Naive thymus-derived CD4-positive, alpha-beta T cell (primary cell): Measurements from ENCODE around the gene OR6C75. TPM values are rescaled to one million over a fixed set of nuclear protein-coding genes. Genes with fewer than 3 reads are reported as not detected.
"Not testable (repeated sequence)": the region's sequence is repeated elsewhere in the genome, so short reads cannot be mapped to it uniquely, and the experiment has no call there.

Source experiments
- ATAC-seq: fragments of 150-1000 bp; cut with Tn5 transposase; 2 replicates; pipeline ENCODE4 v1.10.0; 2021; ENCODE audit warnings: mild to moderate bottlenecking, moderate library complexity
- CTCF ChIA-PET: fragments of 350-600 bp; sonication (Branson Sonifier 250); formaldehyde crosslinking; loops from one replicate; lab custom pipeline; 2021; ENCODE audit warnings: antibody characterized with exemption; lab: Charles Lee
- POLR2A ChIA-PET: fragments of 350-600 bp; sonication (Branson Sonifier 250); formaldehyde crosslinking; loops from one replicate; lab custom pipeline; 2021; ENCODE audit warnings: antibody characterized with exemption, inconsistent platforms; lab: Charles Lee
- DNase-seq, 9 donors: peaks; one replicate each; pipeline versions ENCODE4 v3.0.0 to v3.0.0-alpha.2; 2020 to 2022; ENCODE audit warnings: mixed read lengths in 1 of 9
- H3K27ac ChIP-seq: one replicate; pipeline ENCODE4 v1.7.0; 2013; ENCODE audit warnings: mild to moderate bottlenecking, low read depth, low read length, moderate library complexity
- H3K27me3 ChIP-seq, 2 donors: one replicate each; pipeline ENCODE4 v1.7.0; 2013; ENCODE audit warnings: low read length in 2 of 2, mild to moderate bottlenecking in 2 of 2, moderate library complexity in 2 of 2; ENCODE audit not compliant: control insufficient read depth in 2 of 2, insufficient read depth in 2 of 2
- H3K36me3 ChIP-seq, 3 experiments: 1 replicate in 2 of 3; 2 replicates in 1 of 3; pipeline ENCODE4 v1.7.0; 2013; ENCODE audit warnings: low read length in 3 of 3, mild to moderate bottlenecking in 3 of 3, moderate library complexity in 1 of 3; ENCODE audit not compliant: insufficient read depth in 3 of 3, control insufficient read depth in 2 of 3
- H3K4me1 ChIP-seq, 2 donors: one replicate each; pipeline ENCODE4 v1.7.0; 2013; ENCODE audit warnings: low read length in 2 of 2, mild to moderate bottlenecking in 2 of 2, moderate library complexity in 1 of 2; ENCODE audit not compliant: control insufficient read depth in 2 of 2, insufficient read depth in 2 of 2
- H3K4me3 ChIP-seq: 2 replicates; pipeline ENCODE4 v1.7.0; 2013; ENCODE audit warnings: mild to moderate bottlenecking, low read length
- H3K9me3 ChIP-seq, 3 experiments: 1 replicate in 2 of 3; 2 replicates in 1 of 3; pipeline ENCODE4 v1.7.0; 2013; ENCODE audit warnings: low read length in 3 of 3; ENCODE audit not compliant: control insufficient read depth in 2 of 3
- H3K27ac Mint-ChIP-seq, 9 donors: one replicate each; pipeline ENCODE4 v1.8.0; 2020 to 2022; ENCODE audit warnings: mixed read lengths in 9 of 9, mild to moderate bottlenecking in 8 of 9, moderate library complexity in 5 of 9, inconsistent platforms in 2 of 9
- H3K27me3 Mint-ChIP-seq, 5 donors: one replicate each; pipeline ENCODE4 v1.8.0; 2021 to 2022; ENCODE audit warnings: mixed read lengths in 5 of 5, mild to moderate bottlenecking in 1 of 5
- H3K36me3 Mint-ChIP-seq, 5 donors: one replicate each; pipeline ENCODE4 v1.8.0; 2020 to 2022; ENCODE audit warnings: mixed read lengths in 5 of 5, mild to moderate bottlenecking in 3 of 5, inconsistent platforms in 1 of 5
- H3K4me1 Mint-ChIP-seq, 7 donors: one replicate each; pipeline ENCODE4 v1.8.0; 2020 to 2022; ENCODE audit warnings: mixed read lengths in 7 of 7, mild to moderate bottlenecking in 3 of 7, inconsistent platforms in 1 of 7
- H3K4me3 Mint-ChIP-seq, 10 donors: one replicate each; pipeline ENCODE4 v1.8.0; 2020 to 2022; ENCODE audit warnings: mild to moderate bottlenecking in 10 of 10, mixed read lengths in 10 of 10, moderate library complexity in 6 of 10, inconsistent platforms in 2 of 10
- H3K9me3 Mint-ChIP-seq, 11 donors: one replicate each; pipeline ENCODE4 v1.8.0; 2020 to 2022; ENCODE audit warnings: mixed read lengths in 11 of 11, mild to moderate bottlenecking in 4 of 11, inconsistent platforms in 1 of 11, moderate library complexity in 1 of 11
- intact Hi-C, 2 donors: fragments of 100-400 bp; cut with micrococcal nuclease; formaldehyde crosslinking; loops; one replicate each; pipeline ENCODE4 v1.15.1; 2023
- polyA plus RNA-seq, 2 donors: library from polyadenylated mRNA; unstranded; fragments of 300-500 nt; fragmentation: Illumina TruSeq; gene quantifications; one replicate each; pipeline ENCODE4 v1.2.3, GENCODE V29; 2021
- total RNA-seq, 6 experiments: library from RNA in 5 of 6; stranded (reverse) in 5 of 6; gene quantifications; 1 replicate in 5 of 6; 2 replicates in 1 of 6; pipeline ENCODE4 v1.2.3 and lab custom pipeline; 2021 to 2026

OR6C75 gene
- total and polyA plus RNA-seq, 7 experiments from 2014 or later, result not detected

DNA sequence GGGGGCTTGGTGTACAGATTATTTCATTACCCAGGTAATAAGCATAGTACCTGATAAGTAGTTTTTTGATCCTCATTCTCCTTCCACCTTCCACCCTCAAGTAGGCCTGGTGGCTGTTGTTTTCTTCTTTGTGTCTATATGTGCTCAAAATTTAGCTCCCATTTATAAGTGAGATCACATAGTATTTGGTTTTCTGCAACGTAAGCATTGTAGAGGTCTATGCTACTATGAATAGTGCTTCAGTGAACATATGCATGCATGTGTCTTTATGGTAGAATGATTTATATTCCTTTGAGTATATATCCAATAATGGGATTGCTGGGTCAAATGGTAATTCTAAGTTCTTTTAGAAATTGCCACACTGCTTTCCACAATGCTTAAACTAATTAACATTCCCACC, 46.4 kb downstream of the OR6C75 start:
- CTCF ChIA-PET, intact Hi-C loops, H3K4me3 ChIP-seq, H3K27ac ChIP-seq, H3K27me3 ChIP-seq, H3K9me3 ChIP-seq, H3K36me3 Mint-ChIP-seq, POLR2A ChIA-PET, H3K27ac Mint-ChIP-seq, DNase-seq, H3K36me3 ChIP-seq, H3K4me1 ChIP-seq, H3K4me1 Mint-ChIP-seq, ATAC-seq, H3K4me3 Mint-ChIP-seq: not testable (repeated sequence)
- H3K9me3 Mint-ChIP-seq, result peaks cover 0 to 14% (median 0%) of the 10 kb centered on the region in 11 donors
- H3K27me3 Mint-ChIP-seq, result peaks cover 11 to 22% (median 15%) of the 10 kb centered on the region in 5 donors

DNA sequence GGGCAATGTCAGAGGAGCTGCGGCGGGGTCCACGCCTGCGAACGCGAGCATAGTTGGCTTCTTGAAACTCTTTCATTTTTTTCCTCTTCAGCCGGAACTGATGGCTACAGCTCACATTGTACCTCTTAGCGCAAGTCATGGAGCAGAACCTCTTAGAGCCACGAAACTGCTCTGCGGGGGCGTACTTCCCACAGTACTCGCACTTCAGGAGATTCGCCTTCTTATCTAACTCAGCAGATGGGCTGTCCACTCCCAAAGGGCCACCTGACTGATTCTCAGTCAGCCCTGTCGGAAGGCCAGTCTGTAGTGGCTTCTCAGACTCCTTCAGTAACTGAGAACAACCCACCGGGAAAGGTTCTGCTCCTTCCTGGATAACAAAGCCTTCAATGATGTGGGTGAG, 49.4 kb downstream of the OR6C75 start:
- H3K9me3 Mint-ChIP-seq, result peaks cover 0 to 12% (median 0%) of the 10 kb centered on the region in 11 donors
- H3K4me3 Mint-ChIP-seq, H3K27ac ChIP-seq, H3K9me3 ChIP-seq, H3K27ac Mint-ChIP-seq, POLR2A ChIA-PET, intact Hi-C loops, H3K4me1 Mint-ChIP-seq, ATAC-seq, H3K4me3 ChIP-seq, DNase-seq, H3K36me3 Mint-ChIP-seq, CTCF ChIA-PET, H3K36me3 ChIP-seq, H3K27me3 ChIP-seq, H3K4me1 ChIP-seq: not testable (repeated sequence)
- peaks cover 29 to 40% (median 37%) of the 10 kb centered on the region in 5 donors for H3K27me3 Mint-ChIP-seq

DNA sequence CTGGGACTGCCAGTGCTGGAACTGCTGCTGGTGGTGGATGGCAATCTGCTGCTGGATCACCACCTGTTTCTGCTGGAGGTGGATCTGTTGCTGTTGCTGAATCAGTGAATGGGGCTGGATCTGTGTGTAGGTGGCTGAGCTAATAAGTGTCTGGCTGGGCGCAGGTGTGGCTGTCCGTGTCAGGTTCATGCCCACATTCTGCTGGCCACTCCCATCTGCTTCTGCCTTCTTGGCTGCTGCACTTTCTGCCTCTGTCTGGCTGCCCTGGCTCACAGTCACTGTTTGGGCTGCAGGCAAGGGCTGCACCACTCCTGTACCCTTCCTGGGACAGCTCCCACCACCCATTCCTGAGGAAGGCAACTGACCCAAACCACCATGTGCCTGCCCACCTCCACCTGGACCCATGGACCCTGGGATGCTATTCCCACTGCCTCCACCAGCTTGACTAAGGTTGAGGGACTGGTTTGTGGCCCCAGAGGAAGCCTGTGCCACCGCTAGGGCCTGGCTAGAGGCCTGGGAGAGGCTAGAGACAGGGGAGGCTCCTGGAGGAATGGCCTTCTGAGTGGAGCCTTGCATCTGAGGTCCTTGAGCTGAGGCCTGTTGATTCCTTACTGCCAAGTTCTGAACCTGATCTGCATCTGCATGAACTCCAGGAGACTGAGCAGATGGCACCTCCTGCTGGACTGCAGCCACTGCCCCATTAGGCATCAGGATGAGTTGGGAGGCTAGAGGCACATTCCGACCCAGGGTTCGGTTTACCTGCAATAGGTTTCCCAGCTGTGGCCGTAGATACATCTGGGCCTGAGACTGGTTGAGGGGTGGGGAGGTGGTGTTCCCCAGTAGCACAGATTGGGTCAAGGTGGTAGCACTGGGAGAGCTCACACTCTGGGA, 51.0 kb downstream of the OR6C75 start:
- DNase-seq, ATAC-seq, POLR2A ChIA-PET, CTCF ChIA-PET, H3K36me3 Mint-ChIP-seq, H3K4me3 ChIP-seq, H3K9me3 ChIP-seq, H3K36me3 ChIP-seq, H3K4me1 ChIP-seq, H3K27ac ChIP-seq, H3K27me3 ChIP-seq, H3K27ac Mint-ChIP-seq, H3K9me3 Mint-ChIP-seq, intact Hi-C loops, H3K4me1 Mint-ChIP-seq: not testable (repeated sequence)
- peak overlapping the region in 1 of 10 donors; percentile 52 for H3K4me3 Mint-ChIP-seq
- H3K27me3 Mint-ChIP-seq, result peaks cover 37 to 53% (median 47%) of the 10 kb centered on the region in 5 donors

DNA sequence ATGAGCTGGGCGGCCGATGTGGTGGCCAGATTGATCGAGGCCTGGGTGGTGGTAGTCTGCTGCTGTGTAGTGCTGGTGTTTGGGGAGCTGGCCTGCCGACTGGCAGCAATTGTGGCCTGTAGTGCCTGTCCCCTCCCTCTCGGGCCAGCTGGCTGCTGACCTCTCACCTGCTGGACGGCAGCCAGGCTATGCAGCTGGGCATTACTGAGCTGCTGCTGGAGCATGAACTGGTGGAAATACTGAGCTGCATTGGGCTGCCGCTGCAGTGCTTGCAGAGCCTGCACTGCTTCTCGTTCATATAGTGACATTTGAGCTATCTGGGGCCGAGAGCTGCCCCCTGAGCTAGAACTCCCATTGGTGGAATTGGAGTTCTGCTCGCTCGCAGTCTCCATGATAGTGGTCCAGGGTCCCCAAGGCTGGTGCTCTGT, 51.6 kb downstream of the OR6C75 start:
- H3K27me3 Mint-ChIP-seq, result peaks cover 42 to 59% (median 49%) of the 10 kb centered on the region in 5 donors
- CTCF ChIA-PET, POLR2A ChIA-PET, DNase-seq, H3K9me3 ChIP-seq, H3K27me3 ChIP-seq, H3K36me3 Mint-ChIP-seq, H3K4me1 ChIP-seq, H3K9me3 Mint-ChIP-seq, H3K4me3 ChIP-seq, H3K4me1 Mint-ChIP-seq, intact Hi-C loops, H3K27ac ChIP-seq, H3K27ac Mint-ChIP-seq, ATAC-seq, H3K36me3 ChIP-seq: not testable (repeated sequence)
- H3K4me3 Mint-ChIP-seq, result peak overlapping the region in 1 of 10 donors; percentile 52

DNA sequence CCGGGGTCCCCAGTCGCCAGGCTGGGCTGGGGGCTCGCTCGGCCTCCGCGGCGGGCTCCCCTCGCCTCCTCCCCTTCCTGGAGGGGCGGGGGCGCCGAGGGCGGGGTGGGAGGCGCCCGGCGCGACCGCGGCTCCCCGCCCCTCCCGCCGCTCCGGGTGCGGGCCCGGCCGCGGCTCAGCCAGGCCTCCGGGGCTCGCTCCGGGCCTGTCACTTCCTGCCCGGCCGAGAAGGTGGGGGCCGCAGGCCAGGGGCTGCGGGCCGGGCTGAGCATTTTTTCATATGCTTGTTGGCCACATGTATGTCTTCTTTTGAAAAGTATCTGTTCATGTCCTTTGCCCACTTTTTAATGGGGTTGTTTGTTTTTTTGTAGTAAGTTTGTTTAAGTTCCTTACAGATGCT, 52.1 kb downstream of the OR6C75 start:
- not testable (repeated sequence) for H3K27ac Mint-ChIP-seq

DNA sequence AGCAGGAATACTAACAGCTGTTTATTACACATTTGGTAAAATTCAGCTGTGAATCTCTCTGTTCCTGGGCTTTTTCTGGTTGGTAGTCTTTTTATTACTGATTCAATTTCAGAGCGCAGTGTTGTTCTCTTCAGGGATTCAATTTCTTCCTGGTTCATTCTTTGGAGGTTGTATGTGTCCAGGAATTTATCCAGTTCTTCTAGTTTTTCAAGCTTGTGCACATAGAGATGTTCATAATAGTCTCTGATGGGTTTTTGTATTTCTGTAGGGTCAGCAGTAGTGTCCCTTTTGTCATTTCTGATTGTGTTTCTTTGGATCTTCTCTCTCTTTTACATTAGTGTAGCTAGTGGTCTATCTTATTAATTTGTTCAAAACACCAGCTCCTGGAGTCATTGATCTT, 54.2 kb downstream of the OR6C75 start:
- Mint-ChIP-seq H3K4me1 (peaks cover 0 to 8% (median 5%) of the 10 kb centered on the region in 7 donors), H3K27me3 (peaks cover 45 to 62% (median 54%) of the 10 kb centered on the region in 5 donors), H3K4me3 (no peak overlapping the region), H3K9me3 (peaks cover 0 to 7% (median 0%) of the 10 kb centered on the region in 11 donors), H3K27ac (no peak overlapping the region), H3K36me3 (no peaks in the 10 kb centered on the region)
- no peaks in the 10 kb centered on the region for H3K9me3 ChIP-seq
- H3K36me3 ChIP-seq, result no peaks in the 10 kb centered on the region
- ChIA-PET CTCF (no interaction called here), POLR2A (no interaction called here)
- no peak for DNase-seq
- H3K4me1 ChIP-seq, result no peaks in the 10 kb centered on the region
- no peak overlapping the region for H3K4me3 ChIP-seq
- ATAC-seq, result no peak
- no peak overlapping the region for H3K27ac ChIP-seq
- intact Hi-C loops, result no loop called here
- H3K27me3 ChIP-seq, result no peaks in the 10 kb centered on the region

More for the DNA sequence above, 52.1 kb downstream of the OR6C75 start:
- H3K4me1 ChIP-seq, H3K9me3 Mint-ChIP-seq, H3K27ac ChIP-seq, H3K4me3 ChIP-seq, H3K36me3 ChIP-seq, intact Hi-C loops, H3K27me3 ChIP-seq, H3K36me3 Mint-ChIP-seq, CTCF ChIA-PET, DNase-seq, H3K9me3 ChIP-seq, POLR2A ChIA-PET, H3K4me1 Mint-ChIP-seq: not testable (repeated sequence)
- Mint-ChIP-seq H3K27me3 (peaks cover 45 to 64% (median 54%) of the 10 kb centered on the region in 5 donors), H3K4me3 (peak overlapping the region in 5 of 10 donors; percentile 12 to 56 (median 46))
- ATAC-seq, result peak; percentile 76
